Skeletal muscle satellite cell (primary cell): ENCODE results near the gene RALB.
"Not testable (repeated sequence)": the region's sequence is repeated elsewhere in the genome, so short reads cannot be mapped to it uniquely, and the experiment has no call there.

Source experiments
- H3K27me3 ChIP-seq: 2 replicates; pipeline ENCODE4 v1.7.0; 2013; ENCODE audit warnings: low read length; ENCODE audit not compliant: control insufficient read depth, insufficient read depth
- H3K36me3 ChIP-seq: 2 replicates; pipeline ENCODE4 v1.7.0; 2013; ENCODE audit warnings: mild to moderate bottlenecking, control low read depth, low read length; ENCODE audit not compliant: insufficient read depth
- H3K4me1 ChIP-seq: 2 replicates; pipeline ENCODE4 v1.7.0; 2013; ENCODE audit warnings: low read length; ENCODE audit not compliant: control insufficient read depth, insufficient read depth
- H3K4me2 ChIP-seq: 2 replicates; pipeline ENCODE4 v1.7.0; 2013; ENCODE audit warnings: mild to moderate bottlenecking, low read length
- H3K4me3 ChIP-seq: 2 replicates; pipeline ENCODE4 v1.7.0; 2013; ENCODE audit warnings: low read length
- H3K9ac ChIP-seq: 2 replicates; pipeline ENCODE4 v1.7.0; 2013; ENCODE audit warnings: mild to moderate bottlenecking, low read depth, low read length, moderate library complexity
- H3K9me3 ChIP-seq: replicated peaks from 2 replicates; pipeline ENCODE4 v1.7.0; 2013; ENCODE audit warnings: mild to moderate bottlenecking, control low read depth, low read length

Gene RALB

GRCh38 chr2:120305937-120306490, 53.4 kb downstream of the RALB start:
- no peak overlapping the region for H3K4me3 ChIP-seq
- H3K4me1 ChIP-seq: no peaks in the 10 kb centered on the region
- H3K27me3 ChIP-seq: no peaks in the 10 kb centered on the region
- no peak overlapping the region for H3K9ac ChIP-seq
- peaks cover 28% of the 10 kb centered on the region for H3K36me3 ChIP-seq
- no peaks in the 10 kb centered on the region for H3K9me3 ChIP-seq
- H3K4me2 ChIP-seq: no peak overlapping the region

DNA sequence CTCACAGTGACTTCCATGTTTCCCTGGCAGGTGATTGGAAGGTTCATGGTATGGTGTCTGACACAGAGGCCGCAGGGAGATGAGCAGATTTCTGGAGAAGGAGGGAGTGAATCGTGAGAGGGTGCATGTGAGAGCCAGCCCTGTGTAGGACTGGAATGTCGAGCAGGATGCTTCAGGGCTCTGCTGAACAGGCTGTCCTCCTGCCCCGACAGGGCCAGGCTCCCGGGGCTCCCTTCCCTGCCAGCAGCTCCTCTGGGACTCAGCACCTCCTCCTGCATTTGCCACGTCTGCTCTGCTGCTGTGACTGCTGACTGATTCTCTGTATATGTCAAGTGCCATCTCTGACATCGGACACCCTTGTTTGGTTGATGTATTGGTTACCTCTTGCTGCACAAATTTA, 54.8 kb downstream of the RALB start:
- Histone ChIP-seq H3K9ac (no peak overlapping the region), H3K27me3 (no peaks in the 10 kb centered on the region), H3K36me3 (peaks cover 15% of the 10 kb centered on the region), H3K4me2 (no peak overlapping the region), H3K9me3 (no peaks in the 10 kb centered on the region), H3K4me3 (no peak overlapping the region), H3K4me1 (no peaks in the 10 kb centered on the region)

DNA sequence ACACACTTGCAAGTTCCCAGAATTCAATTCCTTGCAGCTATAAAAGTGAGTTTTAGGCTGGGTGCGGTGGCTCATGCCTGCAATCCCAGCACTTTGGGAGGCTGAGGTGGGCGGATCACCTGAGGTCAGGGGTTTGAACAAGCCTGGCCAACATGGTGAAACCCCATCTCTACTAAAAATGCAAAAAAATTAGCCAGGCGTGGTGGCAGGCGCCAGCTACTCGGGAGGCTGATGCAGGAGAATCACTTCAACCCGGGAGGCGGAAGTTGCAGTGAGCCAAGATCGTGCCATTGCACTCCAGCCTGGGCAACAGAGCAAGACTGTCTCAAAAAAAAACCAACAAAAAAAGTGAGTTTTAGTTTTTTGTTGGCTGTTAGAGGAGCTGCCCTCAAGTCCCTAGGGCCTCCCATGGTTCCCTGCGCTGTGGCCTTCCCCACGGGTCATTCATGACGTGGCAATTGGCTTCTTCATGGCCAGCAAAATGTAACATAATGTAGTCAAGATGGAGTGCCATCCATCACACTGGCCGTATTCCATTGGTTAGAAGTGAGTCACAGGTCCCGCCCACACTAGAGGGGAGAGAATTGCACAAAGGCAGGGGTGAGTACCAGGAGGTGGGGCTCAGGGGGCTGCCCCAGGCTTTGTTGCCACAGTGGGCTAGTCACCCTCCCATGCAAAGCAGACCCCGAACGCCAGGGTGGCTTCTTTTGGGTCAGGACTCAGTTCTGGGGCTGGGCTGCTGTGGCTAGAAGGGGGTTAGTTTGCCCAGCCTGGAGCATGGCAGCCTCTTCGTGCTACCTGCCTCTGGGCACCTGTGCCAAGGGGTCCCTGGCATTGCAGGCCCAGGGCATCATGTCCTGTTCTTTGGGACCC, 55.6 kb downstream of the RALB start:
- no peaks in the 10 kb centered on the region for H3K4me1 ChIP-seq
- no peaks in the 10 kb centered on the region for H3K27me3 ChIP-seq
- no peak overlapping the region for H3K4me2 ChIP-seq
- H3K4me3 ChIP-seq: no peak overlapping the region
- peaks cover 8% of the 10 kb centered on the region for H3K36me3 ChIP-seq
- no peaks in the 10 kb centered on the region for H3K9me3 ChIP-seq
- no peak overlapping the region for H3K9ac ChIP-seq

DNA sequence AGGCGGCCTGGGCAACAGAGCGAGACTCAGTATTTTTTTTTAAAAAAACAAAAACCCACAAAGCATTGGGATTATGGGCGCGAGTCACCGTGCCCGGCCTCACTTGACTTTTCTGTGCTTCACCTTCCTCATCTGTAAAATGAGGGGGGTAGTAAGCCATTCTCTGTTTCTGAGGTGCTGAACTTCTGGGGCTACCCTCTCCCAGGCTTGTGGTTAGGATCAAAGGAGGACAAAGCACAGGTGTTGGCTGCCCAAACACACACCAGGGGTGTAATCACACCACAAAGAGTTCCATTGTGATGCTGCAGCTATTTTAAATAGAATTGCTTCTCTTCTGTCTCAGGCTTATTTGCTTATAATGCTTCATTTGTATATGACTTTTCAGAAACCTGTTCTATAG, 57.5 kb downstream of the RALB start:
- Histone ChIP-seq H3K4me3 (no peak overlapping the region), H3K36me3 (peaks cover 5% of the 10 kb centered on the region), H3K9ac (no peak overlapping the region), H3K9me3 (no peaks in the 10 kb centered on the region), H3K4me1 (no peaks in the 10 kb centered on the region), H3K27me3 (peaks cover 4% of the 10 kb centered on the region), H3K4me2 (no peak overlapping the region)

- not testable (repeated sequence) for H3K27me3 ChIP-seq, H3K4me2 ChIP-seq, H3K9ac ChIP-seq, H3K9me3 ChIP-seq, H3K4me1 ChIP-seq, H3K4me3 ChIP-seq, H3K36me3 ChIP-seq
Measured at GRCh38 chr2:120310841-120311240, 58.2 kb downstream of the RALB start.

DNA sequence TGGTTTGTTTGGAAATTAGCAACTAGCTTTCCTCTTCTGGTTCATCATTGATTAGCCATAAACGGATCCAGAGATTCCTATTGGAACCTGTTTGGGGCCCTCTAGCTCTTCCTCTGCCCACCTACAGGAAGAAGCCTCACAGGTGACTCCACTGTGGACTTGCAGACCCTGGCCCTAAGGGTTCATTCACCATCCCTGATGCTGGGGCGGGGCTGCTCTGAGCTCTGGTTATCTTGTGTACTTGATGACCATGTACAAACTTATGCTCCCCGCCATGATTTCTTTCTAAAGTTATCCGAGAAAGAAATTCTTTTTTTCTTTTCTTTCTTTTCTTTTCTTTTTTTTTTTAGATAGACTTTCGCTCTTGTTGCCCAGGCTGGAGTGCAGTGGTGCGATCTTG, 59.4 kb downstream of the RALB start:
- Histone ChIP-seq H3K9ac (no peak overlapping the region), H3K4me2 (no peak overlapping the region), H3K4me3 (no peak overlapping the region), H3K27me3 (peaks cover 8% of the 10 kb centered on the region), H3K9me3 (no peaks in the 10 kb centered on the region), H3K4me1 (no peaks in the 10 kb centered on the region), H3K36me3 (no peaks in the 10 kb centered on the region)

DNA sequence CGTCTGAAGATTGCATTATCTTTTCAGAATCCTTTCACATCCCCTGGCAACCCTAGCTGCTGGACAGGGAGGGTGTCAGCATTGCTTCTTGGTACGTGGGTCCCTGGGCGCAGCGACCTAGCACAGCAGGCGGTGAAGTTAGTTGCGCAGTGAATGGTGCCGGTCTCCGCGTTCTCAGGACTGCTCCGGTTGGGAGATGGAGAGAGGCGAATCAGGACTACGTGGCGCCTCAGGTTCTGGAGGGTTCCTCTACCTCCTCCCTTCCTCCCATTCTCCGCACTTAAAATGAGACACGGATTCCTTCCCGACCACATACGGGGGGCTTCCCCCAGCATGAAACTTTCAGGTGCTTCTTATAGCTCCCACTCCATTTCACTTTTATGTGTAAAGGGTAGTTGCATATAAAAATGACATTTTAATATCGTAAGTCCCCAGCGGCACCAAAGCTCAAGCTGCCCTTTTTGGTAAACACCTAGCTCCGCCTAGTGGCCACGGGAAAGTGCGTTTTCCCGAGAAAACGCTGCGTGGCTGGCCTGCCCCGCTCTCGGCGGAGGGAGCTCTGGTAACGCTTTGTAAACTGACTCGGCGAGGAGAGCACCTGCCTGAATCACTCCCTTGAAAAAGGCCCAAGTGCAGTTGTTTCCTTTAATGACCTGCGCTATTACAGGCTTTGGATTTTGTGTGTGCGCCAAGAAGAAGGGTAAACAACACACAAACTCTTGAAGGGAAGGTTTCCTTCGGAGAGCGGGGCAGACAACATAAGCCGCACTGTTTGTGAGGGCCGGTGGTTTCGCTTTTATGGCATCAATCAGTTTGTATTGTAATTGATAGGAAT, 60.4 kb downstream of the RALB start:
- H3K4me2 ChIP-seq: peak overlapping the region; percentile 82
- peaks cover 10% of the 10 kb centered on the region for H3K27me3 ChIP-seq
- H3K36me3 ChIP-seq: no peaks in the 10 kb centered on the region
- no peaks in the 10 kb centered on the region for H3K9me3 ChIP-seq
- H3K9ac ChIP-seq: peak overlapping the region; percentile 47
- no peaks in the 10 kb centered on the region for H3K4me1 ChIP-seq
- H3K4me3 ChIP-seq: peak overlapping the region; percentile 68

- peak overlapping the region; percentile 47 for H3K9ac ChIP-seq
Measured at GRCh38 chr2:120313695-120314615, 61.3 kb downstream of the RALB start.

GRCh38 chr2:120314690-120315366, 62.2 kb downstream of the RALB start:
- no peak overlapping the region for H3K4me3 ChIP-seq
- no peak overlapping the region for H3K4me2 ChIP-seq
- no peaks in the 10 kb centered on the region for H3K36me3 ChIP-seq
- H3K9ac ChIP-seq: no peak overlapping the region
- no peaks in the 10 kb centered on the region for H3K9me3 ChIP-seq
- peaks cover 19% of the 10 kb centered on the region for H3K27me3 ChIP-seq
- H3K4me1 ChIP-seq: no peaks in the 10 kb centered on the region

More at GRCh38 chr2:120313695-120314615, 61.3 kb downstream of the RALB start:
- Histone ChIP-seq H3K4me1 (no peaks in the 10 kb centered on the region), H3K9me3 (no peaks in the 10 kb centered on the region), H3K4me3 (peak overlapping the region; percentile 68), H3K36me3 (no peaks in the 10 kb centered on the region), H3K27me3 (peaks cover 16% of the 10 kb centered on the region), H3K4me2 (peak overlapping the region; percentile 82)

- no peak overlapping the region for H3K4me3 ChIP-seq
- no peaks in the 10 kb centered on the region for H3K36me3 ChIP-seq
- no peaks in the 10 kb centered on the region for H3K9me3 ChIP-seq
- no peaks in the 10 kb centered on the region for H3K4me1 ChIP-seq
- peaks cover 26% of the 10 kb centered on the region for H3K27me3 ChIP-seq
- no peak overlapping the region for H3K9ac ChIP-seq
- H3K4me2 ChIP-seq: no peak overlapping the region
Measured at GRCh38 chr2:120315367-120316033, 62.8 kb downstream of the RALB start.
